NT2/D1 (cell line): ENCODE measurements around the gene L2HGDH.
"Not testable (repeated sequence)": the region's sequence is repeated elsewhere in the genome, so short reads cannot be mapped to it uniquely, and the experiment has no call there.

Experiments
- DNase-seq: peaks from one replicate; pipeline ENCODE4 v3.0.0-alpha.2; 2011; ENCODE audit warnings: low read depth, low spot score
- H3K27me3 ChIP-seq: 2 replicates; pipeline ENCODE4 v1.6.0; 2011; ENCODE audit warnings: mild to moderate bottlenecking; ENCODE audit not compliant: insufficient read length, insufficient read depth
- H3K36me3 ChIP-seq: 2 replicates; pipeline ENCODE4 v1.6.1; 2011; ENCODE audit warnings: mild to moderate bottlenecking, low read length, mixed read lengths; ENCODE audit not compliant: insufficient read depth, insufficient read length
- H3K4me1 ChIP-seq: 2 replicates; pipeline ENCODE4 v1.5.1; 2011; ENCODE audit not compliant: insufficient read depth, insufficient read length
- H3K4me3 ChIP-seq: 2 replicates; pipeline ENCODE4 v1.5.1; 2011; ENCODE audit warnings: low read depth; ENCODE audit not compliant: insufficient read length
- H3K9ac ChIP-seq: 2 replicates; pipeline ENCODE4 v1.6.0; 2011; ENCODE audit warnings: low read depth; ENCODE audit not compliant: insufficient read length
- H3K9me3 ChIP-seq: 2 replicates; pipeline ENCODE4 v1.5.1; 2011; ENCODE audit warnings: mild to moderate bottlenecking, low read length; ENCODE audit not compliant: insufficient read depth
- SUZ12 ChIP-seq: IDR thresholded peaks from 2 replicates; pipeline ENCODE4 v1.6.1; 2011; ENCODE audit not compliant: insufficient read length, insufficient read depth; ENCODE audit errors: extremely low read depth
- YY1 ChIP-seq: IDR thresholded peaks from 2 replicates; pipeline ENCODE4 v1.6.1; 2011; ENCODE audit not compliant: insufficient read length, insufficient read depth
- ZNF274 ChIP-seq: IDR thresholded peaks from 2 replicates; pipeline ENCODE4 v1.6.1; 2011; ENCODE audit warnings: mild to moderate bottlenecking, low read depth, low read length

The L2HGDH gene

GRCh38 chr14:50320283-50320682 is 8.3 kb upstream of the L2HGDH start:
- H3K27me3 ChIP-seq = no peaks in the 10 kb centered on the region
- no peaks in the 10 kb centered on the region for H3K9me3 ChIP-seq
- H3K9ac ChIP-seq = no peak overlapping the region
- no peak overlapping the region for H3K4me3 ChIP-seq
- no peak for TF ChIP-seq SUZ12
- no peak for TF ChIP-seq YY1
- TF ChIP-seq ZNF274 = no peak
- H3K4me1 ChIP-seq = no peaks in the 10 kb centered on the region
- H3K36me3 ChIP-seq = peaks cover 13% of the 10 kb centered on the region
- no peak for DNase-seq

- Histone ChIP-seq H3K9me3 (no peaks in the 10 kb centered on the region), H3K4me3 (no peak overlapping the region), H3K27me3 (no peaks in the 10 kb centered on the region), H3K36me3 (peaks cover 13% of the 10 kb centered on the region), H3K9ac (no peak overlapping the region), H3K4me1 (no peaks in the 10 kb centered on the region)
- DNase-seq = no peak
- no peak for TF ChIP-seq SUZ12
- no peak for TF ChIP-seq ZNF274
- no peak for TF ChIP-seq YY1
Measured at GRCh38 chr14:50319721-50320120, 7.7 kb upstream of the L2HGDH start.

GRCh38 chr14:50319293-50319692 is 7.3 kb upstream of the L2HGDH start:
- Histone ChIP-seq H3K4me1 (no peaks in the 10 kb centered on the region), H3K4me3 (no peak overlapping the region), H3K9me3 (peaks cover 2% of the 10 kb centered on the region; the same call in 1 of the 2 replicates), H3K36me3 (peaks cover 9% of the 10 kb centered on the region), H3K27me3 (no peaks in the 10 kb centered on the region), H3K9ac (no peak overlapping the region)
- DNase-seq = no peak
- TF ChIP-seq SUZ12 (no peak), YY1 (no peak), ZNF274 (no peak)

GRCh38 chr14:50318031-50318626 is 6.1 kb upstream of the L2HGDH start:
- no peaks in the 10 kb centered on the region for H3K4me1 ChIP-seq
- H3K36me3 ChIP-seq = peaks cover 3% of the 10 kb centered on the region
- no peak for DNase-seq
- H3K4me3 ChIP-seq = no peak overlapping the region
- H3K27me3 ChIP-seq = no peaks in the 10 kb centered on the region
- no peak overlapping the region for H3K9ac ChIP-seq
- TF ChIP-seq SUZ12 = no peak
- TF ChIP-seq YY1 = no peak
- TF ChIP-seq ZNF274 = no peak
- H3K9me3 ChIP-seq = peaks cover 7% of the 10 kb centered on the region; the same call in 1 of the 2 replicates

GRCh38 chr14:50314098-50314497 is 2.1 kb upstream of the L2HGDH start:
- not testable (repeated sequence) for H3K4me3 ChIP-seq, H3K9ac ChIP-seq, DNase-seq, H3K36me3 ChIP-seq, H3K9me3 ChIP-seq, H3K27me3 ChIP-seq, H3K4me1 ChIP-seq

GRCh38 chr14:50312734-50313054 is 665 bp upstream of the L2HGDH start:
- Histone ChIP-seq H3K9me3 (peaks cover 7% of the 10 kb centered on the region; the same call in 1 of the 2 replicates), H3K36me3 (no peaks in the 10 kb centered on the region), H3K4me3 (peak overlapping the region; percentile 57), H3K9ac (peak overlapping the region; percentile 80), H3K27me3 (no peaks in the 10 kb centered on the region), H3K4me1 (no peaks in the 10 kb centered on the region)
- DNase-seq = no peak
- TF ChIP-seq SUZ12 (no peak), ZNF274 (no peak), YY1 (no peak)

- peaks cover 7% of the 10 kb centered on the region; the same call in 1 of the 2 replicates for H3K9me3 ChIP-seq
- no peak for DNase-seq
- H3K4me3 ChIP-seq = peak overlapping the region; percentile 84
- H3K9ac ChIP-seq = peak overlapping the region; percentile 84
- no peaks in the 10 kb centered on the region for H3K4me1 ChIP-seq
- H3K27me3 ChIP-seq = no peaks in the 10 kb centered on the region
- no peak for TF ChIP-seq YY1
- no peak for TF ChIP-seq ZNF274
- TF ChIP-seq SUZ12 = no peak
- no peaks in the 10 kb centered on the region for H3K36me3 ChIP-seq
Measured at GRCh38 chr14:50311337-50311971, 575 bp downstream of the L2HGDH start.

- no peak overlapping the region for H3K9ac ChIP-seq
- H3K36me3 ChIP-seq = no peaks in the 10 kb centered on the region
- no peak overlapping the region for H3K4me3 ChIP-seq
- no peak for DNase-seq
- H3K4me1 ChIP-seq = no peaks in the 10 kb centered on the region
- H3K9me3 ChIP-seq = peaks cover 7% of the 10 kb centered on the region; the same call in 1 of the 2 replicates
- no peak for TF ChIP-seq YY1
- TF ChIP-seq ZNF274 = no peak
- TF ChIP-seq SUZ12 = no peak
- H3K27me3 ChIP-seq = no peaks in the 10 kb centered on the region
Measured at GRCh38 chr14:50310445-50310844, 1.6 kb downstream of the L2HGDH start.
